Measurements from ENCODE around the gene HOXD3. TPM values are rescaled to one million over a fixed set of nuclear protein-coding genes. Genes with fewer than 3 reads are reported as not detected.

HOXD3 gene
- total RNA-seq, 1 experiment from 2014 or later: not detected

DNA sequence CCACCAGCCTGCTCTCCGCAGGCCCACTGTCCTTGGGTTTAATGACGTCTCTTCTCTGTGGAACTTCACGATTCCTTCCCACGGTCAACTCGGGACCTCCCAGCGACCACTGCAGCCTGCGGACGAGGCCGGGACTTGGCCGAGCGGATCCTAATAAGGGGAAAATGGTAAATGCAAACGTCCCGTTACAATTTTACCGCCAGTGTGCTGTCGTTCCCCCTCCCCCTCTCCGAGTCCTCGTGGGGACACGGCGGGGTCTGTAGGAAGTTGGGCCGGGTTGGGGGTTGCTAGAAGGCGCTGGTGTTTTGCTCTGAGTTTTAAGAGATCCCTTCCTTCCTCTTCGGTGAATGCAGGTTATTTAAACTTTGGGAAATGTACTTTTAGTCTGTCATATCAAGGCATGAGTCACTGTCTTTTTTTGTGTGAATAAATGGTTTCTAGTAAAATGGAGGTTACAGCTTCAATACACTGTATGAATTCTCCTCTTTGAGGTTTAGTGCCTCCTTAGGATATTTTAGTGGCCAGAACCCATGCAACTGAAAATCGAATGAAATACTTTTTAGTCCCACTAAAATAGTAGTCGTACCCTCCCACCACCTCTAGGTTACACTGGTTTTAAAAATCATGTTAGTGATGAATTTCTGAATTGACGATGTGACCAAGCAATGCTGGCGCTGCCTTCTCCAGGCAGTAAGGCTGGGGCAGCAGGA is 47.8 kb upstream of the HOXD3 start:
- H3K56ac ChIP-seq (ENCODE audit: insufficient read length, low read depth, low read length): no peak overlapping the region
- no peak overlapping the region for H3K4me2 ChIP-seq (ENCODE audit: insufficient read depth, insufficient read length, low read length)
- H4K8ac ChIP-seq (replicated peaks; ENCODE audit: insufficient read length, low read depth, low read length): no peak overlapping the region
- H2BK20ac ChIP-seq (ENCODE audit: low read depth, low read length, poor library complexity, severe bottlenecking): no peak overlapping the region
- H3K14ac ChIP-seq (ENCODE audit: insufficient read depth, low read length): no peak overlapping the region
- peak; percentile 23 for DNase-seq
- no peak overlapping the region for H3K9ac ChIP-seq (ENCODE audit: extremely low read depth, insufficient read length, low read length)
- no peak overlapping the region for H2BK12ac ChIP-seq (ENCODE audit: insufficient read length, low read depth, low read length)
- H3K79me1 ChIP-seq (ENCODE audit: insufficient read depth, low read depth, low read length, poor library complexity, severe bottlenecking): no peaks in the 10 kb centered on the region
- H3K23me2 ChIP-seq (ENCODE audit: insufficient read length, low read depth, low read length, poor library complexity, severe bottlenecking): no peaks in the 10 kb centered on the region
- peaks cover 0 to 18% of the 10 kb centered on the region in 2 experiments for H3K9me3 Mint-ChIP-seq
- no peaks in the 10 kb centered on the region for H4K20me1 ChIP-seq (ENCODE audit: control insufficient read depth, insufficient read depth, insufficient read length)
- no peak overlapping the region for H3K23ac ChIP-seq (ENCODE audit: insufficient read length, low read depth, low read length)
- no peak overlapping the region for H4K5ac ChIP-seq (ENCODE audit: insufficient read length, low read depth, low read length)
- no peaks in the 10 kb centered on the region; a peak in 2 of 7 replicates for H3K36me3 Mint-ChIP-seq (ENCODE audit: insufficient read depth in 1 of 3, low read depth in 3 of 3)
- H4K91ac ChIP-seq (ENCODE audit: insufficient read length, low read depth, low read length): no peak overlapping the region
- TF ChIP-seq, protein P1, sequence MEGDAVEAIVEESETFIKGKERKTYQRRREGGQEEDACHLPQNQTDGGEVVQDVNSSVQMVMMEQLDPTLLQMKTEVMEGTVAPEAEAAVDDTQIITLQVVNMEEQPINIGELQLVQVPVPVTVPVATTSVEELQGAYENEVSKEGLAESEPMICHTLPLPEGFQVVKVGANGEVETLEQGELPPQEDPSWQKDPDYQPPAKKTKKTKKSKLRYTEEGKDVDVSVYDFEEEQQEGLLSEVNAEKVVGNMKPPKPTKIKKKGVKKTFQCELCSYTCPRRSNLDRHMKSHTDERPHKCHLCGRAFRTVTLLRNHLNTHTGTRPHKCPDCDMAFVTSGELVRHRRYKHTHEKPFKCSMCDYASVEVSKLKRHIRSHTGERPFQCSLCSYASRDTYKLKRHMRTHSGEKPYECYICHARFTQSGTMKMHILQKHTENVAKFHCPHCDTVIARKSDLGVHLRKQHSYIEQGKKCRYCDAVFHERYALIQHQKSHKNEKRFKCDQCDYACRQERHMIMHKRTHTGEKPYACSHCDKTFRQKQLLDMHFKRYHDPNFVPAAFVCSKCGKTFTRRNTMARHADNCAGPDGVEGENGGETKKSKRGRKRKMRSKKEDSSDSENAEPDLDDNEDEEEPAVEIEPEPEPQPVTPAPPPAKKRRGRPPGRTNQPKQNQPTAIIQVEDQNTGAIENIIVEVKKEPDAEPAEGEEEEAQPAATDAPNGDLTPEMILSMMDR (conservative IDR thresholded peaks at IDR 0.05): no peak
- H3K4me1 ChIP-seq (ENCODE audit: insufficient read depth, low read length): no peaks in the 10 kb centered on the region
- H3K27me3 ChIP-seq (ENCODE audit: insufficient read depth, low read length): peaks cover 93% of the 10 kb centered on the region
- H3K18ac ChIP-seq (ENCODE audit: insufficient read length, low read depth, low read length): no peak overlapping the region
- H2AK5ac ChIP-seq (ENCODE audit: insufficient read length, low read length): no peak overlapping the region
- H3K27ac ChIP-seq (ENCODE audit: insufficient read length, low read depth, low read length): no peak overlapping the region
- H3K4me3 Mint-ChIP-seq: 0 out of 5 replicates have a peak overlapping the region, but pooled peaks of 1 of the 2 experiments have one; percentile 6
- WGBS (ENCODE audit: extremely low coverage, insufficient read length, low lambda C conversion rate): no CpG with 5 or more reads among the region's 26 CpGs
- no peak overlapping the region for H3K27ac Mint-ChIP-seq
- H2BK5ac ChIP-seq (ENCODE audit: insufficient read length, low read length): no peak overlapping the region
- H3K79me2 ChIP-seq (ENCODE audit: insufficient read depth, low read length): no peaks in the 10 kb centered on the region
- no peaks in the 10 kb centered on the region for H3K9me3 ChIP-seq (ENCODE audit: control insufficient read depth, low read depth, low read length)
- H3K27me3 Mint-ChIP-seq (ENCODE audit: low read depth): peaks cover 96% of the 10 kb centered on the region
- no peak overlapping the region for H2AFZ ChIP-seq (ENCODE audit: low read length)
- no peak overlapping the region for H2BK15ac ChIP-seq (ENCODE audit: low read depth, low read length)
- no peak overlapping the region for H2BK120ac ChIP-seq (ENCODE audit: low read depth, low read length, poor library complexity, severe bottlenecking)
- no peak overlapping the region for H3K4ac ChIP-seq (ENCODE audit: low read depth, low read length)
- peaks cover 11 to 39% of the 10 kb centered on the region in 2 experiments for H3K4me1 Mint-ChIP-seq
- H3T11ph ChIP-seq (ENCODE audit: low read length): no peak overlapping the region

All from H9 (cell line).